Stimulated activated CD4-positive, alpha-beta T cell treated with anti-CD3 and anti-CD28 coated beads, Interleukin-4, amount 100 ng/mL, for 1 hour (primary cell): Measurements from ENCODE around the gene RSRC1.
"Not testable (repeated sequence)": the region's sequence is repeated elsewhere in the genome, so short reads cannot be mapped to it uniquely, and the experiment has no call there.

Experiments used
- DNase-seq: peaks from one replicate; pipeline ENCODE4 v3.0.0-alpha.2; 2020

Gene RSRC1

GRCh38 chr3:158109804-158110657 lies at the start of gene RSRC1:
RSRC1 (plus strand) TSS chr3:158110089; CDS start chr3:158122105, 12,016 bp downstream.
- peak; percentile 77 for DNase-seq

GRCh38 chr3:158065574-158065973 lies 44.3 kb upstream of the RSRC1 start:
- DNase-seq = not testable (repeated sequence)

DNA sequence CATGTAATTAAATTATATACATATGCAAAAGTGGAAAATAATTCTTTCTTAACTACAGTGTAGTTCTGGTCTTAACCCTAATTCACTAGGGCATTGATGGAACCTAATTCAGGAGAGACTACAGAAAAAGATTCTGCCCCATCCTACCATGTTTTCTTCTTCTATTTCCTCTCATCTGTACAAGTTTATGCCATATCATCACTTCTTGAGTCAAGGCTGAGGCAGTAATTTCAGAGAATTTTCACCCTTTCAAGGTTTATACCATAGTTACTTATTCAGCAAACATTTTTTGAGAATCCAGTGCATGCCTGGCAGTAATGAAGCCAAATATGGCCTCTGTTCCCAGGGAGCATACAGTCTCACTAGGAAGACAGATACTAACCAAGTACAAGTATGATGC lies 37.1 kb upstream of the RSRC1 start:
- no peak for DNase-seq

DNA sequence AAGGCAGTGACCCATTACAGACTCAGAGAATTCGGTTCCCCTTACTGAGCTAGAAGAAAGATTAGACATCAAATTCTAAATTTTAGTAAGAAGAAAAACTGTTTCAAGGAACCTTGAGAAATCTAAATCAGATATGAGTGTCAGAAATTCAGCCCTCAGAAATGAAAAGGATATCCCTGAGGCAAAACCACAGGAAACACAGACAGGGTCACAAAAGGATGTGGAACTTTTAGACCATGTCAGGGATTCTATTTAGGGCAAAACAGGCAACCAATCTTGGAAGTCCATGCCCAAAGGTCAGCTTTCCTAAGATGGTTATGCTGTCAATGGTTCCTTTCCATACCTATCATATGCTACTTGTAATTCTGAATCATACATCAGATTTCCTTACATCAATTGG lies 35.3 kb upstream of the RSRC1 start:
- DNase-seq = no peak

GRCh38 chr3:158079599-158079998 lies 30.3 kb upstream of the RSRC1 start:
- no peak for DNase-seq

DNA sequence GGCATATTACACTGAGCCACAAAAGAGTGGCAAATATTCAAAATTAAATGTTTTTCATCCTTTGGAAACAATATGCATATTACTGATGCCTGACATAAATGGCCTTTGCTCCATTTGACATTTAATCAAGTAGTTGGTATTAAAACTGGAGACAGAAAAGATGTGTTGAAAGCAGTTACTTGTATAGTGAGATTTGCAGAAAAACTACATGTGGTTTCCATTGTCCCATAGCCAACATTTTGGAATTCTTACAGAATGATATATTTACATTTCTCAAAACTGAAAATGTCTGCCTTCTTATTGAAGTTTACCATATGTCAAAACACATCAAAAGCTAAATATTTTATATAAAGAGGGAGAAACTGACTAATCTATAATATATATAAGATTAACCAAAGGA lies 25.2 kb upstream of the RSRC1 start:
- DNase-seq = no peak

GRCh38 chr3:158085358-158085757 lies 24.5 kb upstream of the RSRC1 start:
- no peak for DNase-seq

- DNase-seq = no peak
These were observed 24.0 kb upstream of the RSRC1 start for GRCh38 chr3:158085931-158086330.

DNA sequence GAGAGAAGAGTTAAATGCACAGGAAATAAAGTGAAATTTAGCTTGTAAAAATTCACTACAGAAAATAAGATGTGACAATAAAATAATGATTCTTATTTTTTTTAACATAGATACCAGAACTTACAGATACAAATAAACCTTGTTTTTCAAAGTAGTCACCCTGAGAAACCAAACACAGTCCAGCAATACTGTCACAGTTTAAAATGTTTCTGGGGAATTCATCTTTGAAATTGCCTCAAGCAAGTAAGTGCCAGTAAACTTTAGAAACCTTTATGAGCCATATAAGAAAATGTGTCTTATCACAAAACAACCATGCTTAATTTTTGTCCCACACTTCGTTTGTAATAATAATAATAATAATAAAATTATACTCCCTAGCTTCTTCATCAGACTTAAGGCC lies 23.5 kb upstream of the RSRC1 start:
- DNase-seq = no peak

DNA sequence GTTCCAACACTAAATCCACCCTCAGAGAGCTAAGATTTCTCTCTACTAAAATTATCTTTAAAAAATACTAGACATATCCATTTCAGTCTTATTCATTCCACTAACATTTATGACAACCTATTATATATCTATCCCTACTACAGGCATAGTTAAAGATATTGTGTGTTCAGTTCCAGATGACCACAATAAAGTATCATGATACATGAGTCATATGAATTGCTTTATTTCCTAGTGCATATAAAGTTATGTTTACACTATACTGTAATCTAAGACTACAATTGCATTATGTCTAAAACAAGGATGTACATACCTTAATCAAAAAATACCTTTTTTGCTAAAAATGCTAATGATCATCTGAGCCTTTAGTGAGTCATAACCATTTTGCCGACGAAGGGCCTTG lies 23.1 kb upstream of the RSRC1 start:
- no peak for DNase-seq

- no peak for DNase-seq
These were observed 18.4 kb upstream of the RSRC1 start for GRCh38 chr3:158091531-158091930.

DNA sequence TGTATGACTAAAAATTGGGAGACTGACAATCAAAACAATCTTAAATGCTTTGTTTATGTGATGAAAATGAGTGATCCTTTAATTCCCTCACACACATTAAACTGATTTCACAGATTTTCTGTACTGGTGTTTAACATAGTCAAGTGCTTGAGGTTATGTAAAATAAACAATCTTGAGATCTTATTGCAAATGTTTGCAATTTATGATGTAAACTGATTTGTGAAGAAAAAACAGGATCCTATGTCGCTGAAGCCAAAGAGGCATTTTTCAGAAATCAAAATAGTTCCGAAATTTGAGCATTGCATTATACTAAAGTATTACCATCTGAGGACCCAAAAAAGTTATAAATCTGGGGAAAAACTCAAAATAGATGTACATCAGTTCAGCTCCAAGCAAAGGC lies 16.4 kb upstream of the RSRC1 start:
- DNase-seq = no peak

DNA sequence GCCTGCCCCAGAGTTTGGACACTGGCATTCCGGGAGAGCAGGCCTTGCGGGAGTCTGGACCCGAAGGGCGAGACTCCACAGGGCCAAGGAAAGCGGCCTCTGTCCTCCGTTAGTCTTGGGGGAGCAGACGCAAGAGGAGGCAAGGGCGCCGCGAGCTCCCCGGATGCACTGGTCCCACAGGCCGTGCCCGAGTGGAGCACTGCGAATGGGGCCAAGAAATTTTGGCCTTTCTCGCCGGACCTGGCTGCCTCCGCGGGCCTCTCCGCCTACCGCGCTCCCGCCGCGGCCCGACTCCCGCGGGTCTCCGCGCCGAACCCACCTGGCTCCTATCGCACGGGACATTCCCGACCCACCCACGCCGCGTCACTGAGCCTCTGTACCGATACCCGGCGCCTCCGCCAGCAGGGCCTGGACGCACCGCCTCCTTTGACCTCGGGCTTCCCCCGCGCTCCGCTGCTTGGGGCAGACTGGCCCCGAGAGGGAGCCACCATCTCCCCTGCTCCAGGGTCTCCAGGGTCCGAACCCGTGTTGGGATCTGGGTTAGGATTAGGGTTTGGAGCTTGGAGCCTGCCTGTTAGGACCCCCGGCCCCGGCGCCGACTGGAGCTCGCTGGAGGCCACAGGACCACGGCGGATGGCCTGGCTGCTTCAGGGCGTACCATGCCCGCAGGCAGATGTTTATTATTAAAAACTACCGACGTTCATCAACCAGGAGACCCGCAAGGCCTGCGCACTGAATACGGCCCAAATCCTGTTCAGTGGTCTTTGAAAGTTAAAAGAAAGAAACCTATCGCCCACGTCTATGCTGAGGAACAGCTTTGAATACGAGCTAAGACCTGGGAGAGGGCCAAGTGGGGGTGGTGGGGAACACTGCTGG lies 15.4 kb upstream of the RSRC1 start:
- no peak for DNase-seq

DNA sequence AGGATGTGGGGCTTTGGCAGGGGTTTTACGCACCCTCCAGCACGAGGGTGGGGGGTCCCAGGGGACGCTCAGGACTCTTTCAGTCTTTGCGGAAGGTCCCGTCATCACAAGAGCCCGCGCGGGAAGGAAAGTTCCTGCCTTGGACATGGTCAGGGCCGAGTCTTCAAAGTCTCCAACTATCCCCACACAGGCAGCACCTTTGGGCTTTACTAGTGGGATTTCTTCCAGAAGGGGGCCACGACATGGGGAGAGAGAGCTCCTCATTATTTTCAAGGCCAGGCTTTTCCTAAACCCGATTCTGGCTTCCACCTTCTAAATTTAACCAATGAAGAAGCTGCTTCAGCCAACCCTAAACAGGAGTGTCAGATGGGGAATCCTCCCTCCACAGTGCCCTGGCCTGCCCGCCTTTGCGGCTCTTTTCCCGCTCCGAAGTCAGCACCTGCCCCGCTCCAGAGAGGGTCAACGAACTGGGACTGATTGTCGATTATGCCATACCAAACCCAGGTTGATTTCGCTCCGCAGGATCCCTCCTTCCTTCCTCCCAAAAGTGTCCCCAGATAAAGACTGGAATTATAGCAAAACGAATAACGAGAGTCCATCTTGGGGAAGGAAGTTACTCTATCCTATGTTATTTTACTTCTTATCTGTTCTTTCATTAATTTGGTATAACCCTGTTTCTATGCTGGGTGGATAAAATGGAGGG lies 14.6 kb upstream of the RSRC1 start:
- DNase-seq = no peak

- DNase-seq = no peak
These were observed 13.8 kb upstream of the RSRC1 start for GRCh38 chr3:158095814-158096704.

DNA sequence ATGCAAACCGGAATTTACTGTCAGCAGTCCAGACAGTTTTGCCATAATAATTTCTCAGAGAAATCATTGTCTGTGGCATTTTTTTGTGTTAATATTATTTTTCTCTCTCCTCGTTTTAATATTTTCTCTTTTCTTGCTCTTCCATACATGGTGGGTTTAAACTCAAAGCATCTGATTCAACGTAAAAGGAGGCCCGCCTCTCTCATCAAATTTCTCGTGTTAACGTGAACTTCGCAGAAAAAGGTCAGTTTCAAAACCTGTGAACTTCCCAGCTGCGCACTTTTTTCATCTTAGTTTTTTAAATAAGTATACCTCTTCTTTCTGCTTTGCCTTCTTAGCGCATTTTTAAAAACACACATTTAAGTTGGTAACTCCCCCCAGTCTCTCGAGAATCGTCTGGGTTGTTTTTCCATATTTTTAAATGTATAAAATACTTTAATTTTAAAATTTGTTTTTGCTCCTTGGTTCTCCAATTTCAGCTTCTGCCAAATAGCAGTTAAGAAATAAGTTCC lies 12.8 kb upstream of the RSRC1 start:
- DNase-seq = no peak

DNA sequence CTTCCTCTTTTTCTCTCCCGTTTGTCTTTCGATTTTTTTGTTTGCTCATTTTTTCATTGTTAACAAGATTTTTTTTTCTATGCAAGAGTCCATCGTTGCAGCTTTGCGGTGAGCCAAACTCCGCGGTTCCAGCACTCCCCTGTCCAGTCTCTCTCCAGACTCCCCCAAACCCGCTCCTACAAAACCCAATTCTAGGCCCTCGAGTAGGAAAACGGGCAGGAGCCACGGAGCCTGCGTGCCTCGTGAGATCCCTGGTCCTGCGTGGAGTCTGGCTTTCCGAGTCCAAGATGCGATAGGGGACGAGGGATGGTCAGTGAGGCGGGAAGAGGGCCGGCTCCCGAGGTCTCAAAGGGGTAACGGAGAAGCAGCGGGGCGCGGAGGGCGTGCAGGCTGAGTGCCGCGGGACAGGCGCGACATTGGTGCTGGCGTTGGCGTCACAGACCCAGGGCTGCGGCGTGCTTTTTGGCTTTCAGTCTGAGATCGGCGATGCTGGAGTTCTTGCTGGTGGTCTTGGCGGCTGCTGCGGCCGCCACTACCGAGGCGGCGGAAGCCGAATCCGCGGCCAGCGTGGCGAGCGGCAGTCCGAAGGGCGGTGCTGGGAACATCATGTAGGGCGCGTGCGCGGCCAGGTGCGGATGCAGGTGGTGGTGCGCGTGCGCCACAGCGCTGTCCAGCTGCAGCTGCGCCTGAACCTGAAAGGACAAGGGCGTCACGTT lies 12.1 kb upstream of the RSRC1 start:
- DNase-seq = peak; percentile 68

DNA sequence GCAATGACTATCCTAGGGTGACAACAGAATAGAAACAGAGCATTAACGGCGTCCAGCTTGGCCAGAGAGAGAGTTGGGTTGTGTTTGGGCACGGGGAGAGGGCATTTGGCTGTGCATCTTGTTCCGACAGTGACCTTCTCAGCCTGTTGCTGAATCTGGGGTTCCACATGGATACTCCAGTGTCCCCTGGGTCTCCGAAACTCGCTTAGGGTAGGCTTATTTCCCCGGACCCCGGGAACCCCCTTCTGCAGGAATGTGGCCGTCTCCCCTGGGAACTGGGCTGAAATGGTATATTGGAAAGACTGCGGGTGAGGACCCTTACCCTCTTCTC lies 11.6 kb upstream of the RSRC1 start:
- no peak for DNase-seq

GRCh38 chr3:158098834-158099424 lies 11.0 kb upstream of the RSRC1 start:
- no peak for DNase-seq

- no peak for DNase-seq
These were observed 9.2 kb upstream of the RSRC1 start for GRCh38 chr3:158100681-158101080.
